A673 (cell line): Measurements from ENCODE around the gene ZNF771.

Source experiments
- CTCF ChIP-seq: fragments of 300-800, 200-600 bp; sonication (generic); conservative IDR thresholded peaks from 2 replicates; pipeline ENCODE4 v1.5.1; 2017; ENCODE audit warnings: low read depth, mild to moderate bottlenecking, antibody characterized with exemption, low read length, moderate library complexity, mixed read lengths
- EZH2 ChIP-seq: fragments of 200-600 bp; sonication (generic); IDR thresholded peaks from 2 replicates; pipeline ENCODE4 v1.6.1; 2017; ENCODE audit warnings: borderline replicate concordance, low read depth, mild to moderate bottlenecking, mixed read lengths, antibody characterized with exemption, low read length; ENCODE audit not compliant: poor library complexity, severe bottlenecking

- TF ChIP-seq CTCF (no peak), EZH2 (no peak)
Observed at GRCh38 chr16:30357715-30358576, 49.5 kb upstream of the ZNF771 start.
